ENCODE data around the gene NPAS4.

Gene NPAS4

GRCh38 chr11:66450560-66450959, 29.7 kb downstream of the NPAS4 start:
- H3K4me1 ChIP-seq (ENCODE audit: insufficient read depth, low read length, poor library complexity, severe bottlenecking), result peaks cover 13% of the 10 kb centered on the region
- H3K9me2 ChIP-seq (replicated peaks; ENCODE audit: low read depth, low read length), result no peaks in the 10 kb centered on the region
- no peak overlapping the region for H2AFZ ChIP-seq (ENCODE audit: low read length)
- no peak overlapping the region for H3K4me3 ChIP-seq (ENCODE audit: low read length, poor library complexity, severe bottlenecking)
- H3K9me3 ChIP-seq (ENCODE audit: insufficient read depth, low read depth, low read length), result no peaks in the 10 kb centered on the region
- TF ChIP-seq EZH2phosphoT487 (IDR thresholded peaks at IDR 0.05; ENCODE audit: borderline replicate concordance) (no peak), CTCF (conservative IDR thresholded peaks at IDR 0.05; ENCODE audit: low read length) (no peak)
- no peaks in the 10 kb centered on the region for H3K36me3 ChIP-seq (ENCODE audit: insufficient read depth, low read length)
- no peak overlapping the region for H3K9ac ChIP-seq (ENCODE audit: low read depth, low read length, poor library complexity, severe bottlenecking)
- no peaks in the 10 kb centered on the region for H3K27me3 ChIP-seq (ENCODE audit: insufficient read depth, low read length, poor library complexity, severe bottlenecking)
- no peak overlapping the region for H3K4me2 ChIP-seq (ENCODE audit: low read depth, low read length, poor library complexity, severe bottlenecking)
- H3F3A ChIP-seq (ENCODE audit: low read depth), result no peaks in the 10 kb centered on the region
- no peaks in the 10 kb centered on the region for H3K79me2 ChIP-seq (ENCODE audit: insufficient read depth, low read length)
- H4K20me1 ChIP-seq (ENCODE audit: insufficient read depth, low read length, poor library complexity, severe bottlenecking), result no peaks in the 10 kb centered on the region

- Histone ChIP-seq H3K27me3 (ENCODE audit: insufficient read depth, low read length, poor library complexity, severe bottlenecking) (no peaks in the 10 kb centered on the region), H4K20me1 (ENCODE audit: insufficient read depth, low read length, poor library complexity, severe bottlenecking) (no peaks in the 10 kb centered on the region), H2AFZ (ENCODE audit: low read length) (no peak overlapping the region), H3K79me2 (ENCODE audit: insufficient read depth, low read length) (no peaks in the 10 kb centered on the region), H3F3A (ENCODE audit: low read depth) (no peaks in the 10 kb centered on the region), H3K36me3 (ENCODE audit: insufficient read depth, low read length) (no peaks in the 10 kb centered on the region), H3K4me2 (ENCODE audit: low read depth, low read length, poor library complexity, severe bottlenecking) (no peak overlapping the region), H3K4me1 (ENCODE audit: insufficient read depth, low read length, poor library complexity, severe bottlenecking) (peaks cover 13% of the 10 kb centered on the region), H3K9me2 (replicated peaks; ENCODE audit: low read depth, low read length) (no peaks in the 10 kb centered on the region), H3K9me3 (ENCODE audit: insufficient read depth, low read depth, low read length) (no peaks in the 10 kb centered on the region), H3K4me3 (ENCODE audit: low read length, poor library complexity, severe bottlenecking) (no peak overlapping the region), H3K9ac (ENCODE audit: low read depth, low read length, poor library complexity, severe bottlenecking) (no peak overlapping the region)
- no peak for TF ChIP-seq EZH2phosphoT487 (IDR thresholded peaks at IDR 0.05; ENCODE audit: borderline replicate concordance)
- TF ChIP-seq CTCF (conservative IDR thresholded peaks at IDR 0.05; ENCODE audit: low read length), result no peak
Measured at GRCh38 chr11:66451663-66452062, 30.8 kb downstream of the NPAS4 start.

GRCh38 chr11:66454247-66454646, 33.4 kb downstream of the NPAS4 start:
- Histone ChIP-seq H4K20me1 (ENCODE audit: insufficient read depth, low read length, poor library complexity, severe bottlenecking) (no peaks in the 10 kb centered on the region), H3K4me1 (ENCODE audit: insufficient read depth, low read length, poor library complexity, severe bottlenecking) (peaks cover 13% of the 10 kb centered on the region), H3F3A (ENCODE audit: low read depth) (no peaks in the 10 kb centered on the region), H3K36me3 (ENCODE audit: insufficient read depth, low read length) (no peaks in the 10 kb centered on the region), H3K27me3 (ENCODE audit: insufficient read depth, low read length, poor library complexity, severe bottlenecking) (no peaks in the 10 kb centered on the region), H3K4me3 (ENCODE audit: low read length, poor library complexity, severe bottlenecking) (no peak overlapping the region), H3K9ac (ENCODE audit: low read depth, low read length, poor library complexity, severe bottlenecking) (no peak overlapping the region), H2AFZ (ENCODE audit: low read length) (peak overlapping the region; percentile 44; the same call in 1 of the 2 replicates), H3K4me2 (ENCODE audit: low read depth, low read length, poor library complexity, severe bottlenecking) (peak overlapping the region; percentile 30), H3K79me2 (ENCODE audit: insufficient read depth, low read length) (no peaks in the 10 kb centered on the region), H3K9me2 (replicated peaks; ENCODE audit: low read depth, low read length) (no peaks in the 10 kb centered on the region), H3K9me3 (ENCODE audit: insufficient read depth, low read depth, low read length) (no peaks in the 10 kb centered on the region)
- TF ChIP-seq EZH2phosphoT487 (IDR thresholded peaks at IDR 0.05; ENCODE audit: borderline replicate concordance) (no peak), CTCF (conservative IDR thresholded peaks at IDR 0.05; ENCODE audit: low read length) (no peak)
